Left ventricle myocardium inferior (tissue), 1 donor: ENCODE measurements around the gene PRG3. TPM values are rescaled to one million over a fixed set of nuclear protein-coding genes. Genes with fewer than 3 reads are reported as not detected.
"Not testable (repeated sequence)": the region's sequence is repeated elsewhere in the genome, so short reads cannot be mapped to it uniquely, and the experiment has no call there.

ENCODE experiments used
- DNase-seq: peaks from one replicate; pipeline ENCODE4 v3.0.0-alpha.2; 2020
- H3K27ac ChIP-seq: fragments of 200-600 bp; replicated peaks from 2 replicates; pipeline ENCODE4 v1.8.0; 2021
- H3K27me3 ChIP-seq: fragments of 200-600 bp; 2 replicates; pipeline ENCODE4 v1.8.0; 2021; ENCODE audit warnings: low read depth
- H3K36me3 ChIP-seq: fragments of 200-600 bp; 2 replicates; pipeline ENCODE4 v1.8.0; 2021
- H3K4me1 ChIP-seq: fragments of 200-600 bp; 2 replicates; pipeline ENCODE4 v1.8.0; 2021
- H3K4me3 ChIP-seq: fragments of 200-600 bp; 2 replicates; pipeline ENCODE4 v1.8.0; 2021; ENCODE audit warnings: mild to moderate bottlenecking, moderate library complexity
- H3K9me3 ChIP-seq: fragments of 200-600 bp; replicated peaks from 2 replicates; pipeline ENCODE4 v1.8.0; 2021
- CTCF ChIP-seq: fragments of 200-600 bp; IDR thresholded peaks from 2 replicates; pipeline ENCODE4 v1.8.0; 2021; ENCODE audit warnings: antibody characterized with exemption, mild to moderate bottlenecking, borderline replicate concordance
- intact Hi-C: fragments of 100-400 bp; cut with micrococcal nuclease; formaldehyde crosslinking; loops from one replicate; pipeline ENCODE4 v1.11.0; 2022
- total RNA-seq: library from RNA; stranded (reverse); fragmentation: NEBNext Ultra II Directional; extraction: Animal tissue kit (Norgen Biotek cat#: 25700); gene quantifications from one replicate; pipeline ENCODE4 v1.2.1, GENCODE V29; 2021
- donor health status: DM: no; HTN: yes; CAD: no; lungs with severe emphysema.

Gene PRG3
- total RNA-seq, 1 donor from 2014 or later: not detected

DNA sequence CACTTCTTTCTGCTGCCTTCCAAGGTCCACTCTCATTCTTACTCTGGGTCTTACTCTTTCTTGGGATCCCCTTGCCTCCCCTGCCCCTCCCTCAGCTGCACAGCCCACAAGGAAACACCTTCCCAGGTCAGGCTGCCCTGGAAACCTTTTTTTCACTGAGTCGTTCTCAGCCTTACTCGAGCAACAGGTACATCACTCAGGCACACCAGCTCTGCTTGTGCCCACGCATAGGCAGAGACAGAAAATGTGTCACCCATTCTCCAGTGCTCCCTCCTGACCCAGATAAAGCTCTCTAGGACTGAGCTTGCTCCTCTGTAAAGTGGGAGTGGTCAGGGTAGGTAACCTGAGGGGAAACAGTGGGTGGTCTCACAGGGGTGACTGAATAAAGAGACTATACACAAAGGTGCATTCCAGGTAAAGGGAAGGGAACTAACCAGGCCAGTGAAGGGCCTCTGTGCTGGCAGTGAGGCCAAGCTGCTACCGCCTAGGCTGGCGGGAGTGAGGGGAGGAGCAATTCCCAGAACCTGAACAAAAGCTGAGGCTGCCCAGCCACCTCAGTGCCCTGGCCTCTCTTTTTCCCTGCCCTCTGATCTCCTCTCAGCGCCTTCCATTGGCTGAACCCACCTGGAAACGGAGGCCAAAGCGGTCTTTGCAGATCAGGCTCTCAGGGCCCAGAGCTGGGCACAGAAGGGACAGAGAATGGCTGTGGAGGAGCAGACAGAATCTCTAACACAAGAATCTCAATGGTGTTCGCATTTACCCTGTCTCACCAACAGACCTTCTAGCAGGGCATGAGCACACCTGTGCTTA lies 15.9 kb downstream of the PRG3 start:
- H3K9me3 ChIP-seq: no peaks in the 10 kb centered on the region
- TF ChIP-seq CTCF: no peak
- intact Hi-C loops: no loop called here
- no peaks in the 10 kb centered on the region for H3K36me3 ChIP-seq
- no peak for DNase-seq
- H3K4me1 ChIP-seq: peaks cover 6% of the 10 kb centered on the region
- H3K4me3 ChIP-seq: no peak overlapping the region
- H3K27ac ChIP-seq: no peak overlapping the region
- H3K27me3 ChIP-seq: peaks cover 9% of the 10 kb centered on the region

GRCh38 chr11:57363131-57364080 lies 17.5 kb downstream of the PRG3 start:
- intact Hi-C loops: no loop called here
- H3K4me1 ChIP-seq: peaks cover 5% of the 10 kb centered on the region

GRCh38 chr11:57361926-57362325 lies 19.0 kb downstream of the PRG3 start:
- intact Hi-C loops: no loop called here
- no peaks in the 10 kb centered on the region for H3K36me3 ChIP-seq
- H3K27me3 ChIP-seq: peaks cover 9% of the 10 kb centered on the region
- DNase-seq: no peak
- H3K4me3 ChIP-seq: no peak overlapping the region
- peaks cover 20% of the 10 kb centered on the region for H3K4me1 ChIP-seq
- no peak overlapping the region for H3K27ac ChIP-seq
- no peaks in the 10 kb centered on the region for H3K9me3 ChIP-seq
- TF ChIP-seq CTCF: no peak

More at GRCh38 chr11:57363131-57364080, 17.5 kb downstream of the PRG3 start:
- H3K27me3 ChIP-seq: peaks cover 9% of the 10 kb centered on the region
- TF ChIP-seq CTCF: no peak
- no peak overlapping the region for H3K27ac ChIP-seq
- DNase-seq: no peak
- no peaks in the 10 kb centered on the region for H3K36me3 ChIP-seq
- H3K9me3 ChIP-seq: no peaks in the 10 kb centered on the region
- no peak overlapping the region for H3K4me3 ChIP-seq

- H3K27me3 ChIP-seq, intact Hi-C loops, H3K36me3 ChIP-seq, H3K9me3 ChIP-seq, H3K4me3 ChIP-seq, H3K27ac ChIP-seq, DNase-seq: not testable (repeated sequence)
- peaks cover 22% of the 10 kb centered on the region for H3K4me1 ChIP-seq
These were observed 19.5 kb downstream of the PRG3 start for GRCh38 chr11:57361420-57361819.

DNA sequence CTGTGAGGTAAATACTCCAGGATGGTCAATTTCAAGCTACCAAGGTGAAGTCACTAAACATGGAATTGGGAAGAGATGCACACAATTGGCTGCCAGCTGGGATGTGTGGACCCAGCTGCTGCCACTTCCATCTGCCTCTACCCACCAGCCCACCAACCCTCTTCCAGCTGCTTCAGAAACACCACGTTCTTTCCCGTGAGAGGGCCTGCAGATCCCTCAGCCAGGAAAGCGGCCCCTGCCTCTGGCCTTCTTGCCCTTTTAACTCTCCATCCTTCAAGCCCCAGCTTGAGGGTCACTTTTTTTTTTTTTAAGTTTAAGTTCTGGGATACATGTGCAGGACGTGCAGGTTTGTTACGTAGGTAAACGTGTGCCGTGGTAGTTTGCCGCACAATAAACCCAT lies 20.0 kb downstream of the PRG3 start:
- intact Hi-C loops: no loop called here
- H3K4me1 ChIP-seq: peaks cover 22% of the 10 kb centered on the region
- H3K27ac ChIP-seq: no peak overlapping the region
- no peaks in the 10 kb centered on the region for H3K9me3 ChIP-seq
- no peaks in the 10 kb centered on the region for H3K36me3 ChIP-seq
- peaks cover 9% of the 10 kb centered on the region for H3K27me3 ChIP-seq
- TF ChIP-seq CTCF: no peak
- no peak for DNase-seq
- H3K4me3 ChIP-seq: no peak overlapping the region
